Keratinocyte (primary cell): ENCODE measurements around the gene ARHGAP32.

Experiments
- EZH2 ChIP-seq: IDR thresholded peaks from one replicate; pipeline ENCODE4 v1.6.1; 2012; ENCODE audit warnings: inconsistent platforms, mild to moderate bottlenecking, low read length, moderate library complexity
- TF ChIP-seq, protein P1 (sequence below), 3 experiments: IDR thresholded peaks in 1 of 3; conservative IDR thresholded peaks in 1 of 3; optimal IDR thresholded peaks in 1 of 3; 2 replicates in 2 of 3; 3 replicates in 1 of 3; pipeline versions ENCODE3 to v1.5.1; 2011; ENCODE audit warnings: low read length in 3 of 3, mild to moderate bottlenecking in 3 of 3, moderate library complexity in 2 of 3, control low read depth in 1 of 3, inconsistent platforms in 1 of 3; ENCODE audit not compliant: insufficient read depth in 2 of 3; ENCODE audit errors: extremely low read depth in 1 of 3

DNA sequence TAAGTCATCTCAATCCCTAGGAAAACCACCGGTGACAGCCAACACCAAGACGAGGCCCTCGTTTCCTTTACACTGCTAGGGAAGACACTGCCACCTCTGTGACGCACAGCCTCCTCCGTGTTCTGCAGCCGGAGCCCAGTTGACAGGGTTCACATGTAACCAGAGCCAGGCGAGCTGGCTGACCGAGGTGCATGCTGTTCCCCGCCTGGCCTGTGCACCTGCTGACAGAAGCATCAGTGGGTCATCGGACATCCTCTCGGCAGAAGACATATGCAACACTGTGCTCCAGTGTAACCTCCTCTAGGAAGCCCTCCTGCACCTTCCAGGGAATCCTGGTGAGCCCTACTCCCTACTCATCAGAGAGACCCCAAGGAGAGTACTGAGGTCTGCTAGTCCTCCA lies 135.2 kb downstream of the ARHGAP32 start:
- TF ChIP-seq, protein P1, sequence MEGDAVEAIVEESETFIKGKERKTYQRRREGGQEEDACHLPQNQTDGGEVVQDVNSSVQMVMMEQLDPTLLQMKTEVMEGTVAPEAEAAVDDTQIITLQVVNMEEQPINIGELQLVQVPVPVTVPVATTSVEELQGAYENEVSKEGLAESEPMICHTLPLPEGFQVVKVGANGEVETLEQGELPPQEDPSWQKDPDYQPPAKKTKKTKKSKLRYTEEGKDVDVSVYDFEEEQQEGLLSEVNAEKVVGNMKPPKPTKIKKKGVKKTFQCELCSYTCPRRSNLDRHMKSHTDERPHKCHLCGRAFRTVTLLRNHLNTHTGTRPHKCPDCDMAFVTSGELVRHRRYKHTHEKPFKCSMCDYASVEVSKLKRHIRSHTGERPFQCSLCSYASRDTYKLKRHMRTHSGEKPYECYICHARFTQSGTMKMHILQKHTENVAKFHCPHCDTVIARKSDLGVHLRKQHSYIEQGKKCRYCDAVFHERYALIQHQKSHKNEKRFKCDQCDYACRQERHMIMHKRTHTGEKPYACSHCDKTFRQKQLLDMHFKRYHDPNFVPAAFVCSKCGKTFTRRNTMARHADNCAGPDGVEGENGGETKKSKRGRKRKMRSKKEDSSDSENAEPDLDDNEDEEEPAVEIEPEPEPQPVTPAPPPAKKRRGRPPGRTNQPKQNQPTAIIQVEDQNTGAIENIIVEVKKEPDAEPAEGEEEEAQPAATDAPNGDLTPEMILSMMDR (optimal IDR thresholded peaks at IDR 0.05 in 1 of 3, IDR thresholded peaks at IDR 0.05 in 1 of 3, conservative IDR thresholded peaks at IDR 0.05 in 1 of 3; ENCODE audit: extremely low read depth in 1 of 3, insufficient read depth in 2 of 3, low read length in 3 of 3): no peak
- no peak for TF ChIP-seq EZH2
